Hematopoietic multipotent progenitor cell (in vitro differentiated cells): ENCODE measurements around the gene CYP46A1. TPM values are rescaled to one million over a fixed set of nuclear protein-coding genes. Genes with fewer than 3 reads are reported as not detected.

Experiments used
- DNase-seq, 3 donors: peaks; one replicate each; pipeline ENCODE4 v3.0.0-alpha.2; 2011 to 2015; ENCODE audit warnings: low read depth in 2 of 3, low spot score in 2 of 3
- total RNA-seq: library from RNA; depleted of rRNA; stranded (reverse); fragments of >200 nt; gene quantifications from one replicate; pipeline ENCODE4 v1.2.3, GENCODE V29; 2012

Gene CYP46A1
- total RNA-seq, 1 donor = not detected

GRCh38 chr14:99741227-99741976 is 57.3 kb downstream of the CYP46A1 start:
- DNase-seq = no peak

- no peak for DNase-seq
Measured at GRCh38 chr14:99742074-99742473, 58.0 kb downstream of the CYP46A1 start.

- no peak for DNase-seq
Measured at GRCh38 chr14:99742509-99743487, 58.7 kb downstream of the CYP46A1 start.

- DNase-seq = no peak
Measured at GRCh38 chr14:99744199-99744872, 60.2 kb downstream of the CYP46A1 start.

- no peak for DNase-seq
Measured at GRCh38 chr14:99744873-99745224, 60.8 kb downstream of the CYP46A1 start.

GRCh38 chr14:99745307-99745951 is 61.3 kb downstream of the CYP46A1 start:
- no peak for DNase-seq

GRCh38 chr14:99747167-99747566 is 63.1 kb downstream of the CYP46A1 start:
- DNase-seq = no peak

GRCh38 chr14:99747582-99748330 is 63.7 kb downstream of the CYP46A1 start:
- DNase-seq = no peak

- DNase-seq = no peak
Measured at GRCh38 chr14:99748529-99748928, 64.4 kb downstream of the CYP46A1 start.

- DNase-seq = no peak
Measured at GRCh38 chr14:99749142-99749541, 65.0 kb downstream of the CYP46A1 start.

GRCh38 chr14:99749763-99750715 is 65.9 kb downstream of the CYP46A1 start:
- no peak for DNase-seq

- no peak for DNase-seq
Measured at GRCh38 chr14:99750746-99751450, 66.8 kb downstream of the CYP46A1 start.

GRCh38 chr14:99751539-99752485 is 67.7 kb downstream of the CYP46A1 start:
- DNase-seq = peak in 1 of 3 donors; percentile 33

GRCh38 chr14:99752486-99753121 is 68.5 kb downstream of the CYP46A1 start:
- DNase-seq = peak in 2 of 3 donors; percentile 44 to 76

GRCh38 chr14:99753225-99754140 is 69.4 kb downstream of the CYP46A1 start:
- DNase-seq = peak in 1 of 3 donors; percentile 36
